Stimulated activated CD4-positive, alpha-beta T cell treated with anti-CD3 and anti-CD28 coated beads, Interleukin-2, amount 100 ng/mL, for 4 hours (primary cell): Measurements from ENCODE around the gene PSENEN.
A peak's percentile ranks its signal among the peaks of the same experiment; 100 is the strongest.
"Not testable (repeated sequence)": the region's sequence is repeated elsewhere in the genome, so short reads cannot be mapped to it uniquely, and the experiment has no call there.

Source experiments
- DNase-seq: peaks from one replicate; pipeline ENCODE4 v3.0.0-alpha.2; 2020; ENCODE audit warnings: low read depth

PSENEN gene

DNA sequence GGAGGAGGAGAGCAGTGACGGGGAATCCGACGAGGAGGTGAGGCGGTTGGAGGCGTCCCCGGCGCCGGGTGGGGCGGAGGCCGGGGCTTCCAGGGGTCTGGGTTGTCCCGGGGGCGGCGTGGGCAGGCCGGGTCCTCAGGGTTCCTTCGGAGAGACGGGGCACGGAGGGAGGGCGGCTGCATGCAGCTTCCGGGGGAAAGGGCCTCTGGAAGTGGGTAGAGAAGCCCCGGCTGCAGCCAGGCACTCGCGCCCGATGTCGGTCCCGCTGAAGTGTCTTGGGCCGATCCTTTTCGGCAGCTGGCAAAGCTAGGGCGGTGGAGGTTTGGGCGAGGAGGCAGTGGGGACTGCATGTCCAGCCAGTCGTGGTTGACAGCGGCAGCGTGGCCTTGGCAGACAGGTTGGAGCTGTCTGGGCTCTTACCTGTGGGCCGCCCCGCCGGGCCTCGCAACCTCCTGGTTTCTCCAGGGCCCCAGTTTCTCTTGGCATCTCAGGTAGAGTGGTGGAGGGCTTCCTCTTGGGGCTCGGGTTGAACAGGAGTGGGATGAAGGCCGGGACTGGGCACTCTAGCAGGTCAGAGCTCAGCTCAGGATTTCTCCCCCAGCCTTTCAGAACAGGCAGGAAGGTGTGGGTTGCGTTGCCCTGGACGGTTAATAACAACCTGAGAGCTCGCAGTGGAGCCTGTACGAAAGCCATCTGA, 27.0 kb upstream of the PSENEN start:
- DNase-seq, result peak; percentile 58

DNA sequence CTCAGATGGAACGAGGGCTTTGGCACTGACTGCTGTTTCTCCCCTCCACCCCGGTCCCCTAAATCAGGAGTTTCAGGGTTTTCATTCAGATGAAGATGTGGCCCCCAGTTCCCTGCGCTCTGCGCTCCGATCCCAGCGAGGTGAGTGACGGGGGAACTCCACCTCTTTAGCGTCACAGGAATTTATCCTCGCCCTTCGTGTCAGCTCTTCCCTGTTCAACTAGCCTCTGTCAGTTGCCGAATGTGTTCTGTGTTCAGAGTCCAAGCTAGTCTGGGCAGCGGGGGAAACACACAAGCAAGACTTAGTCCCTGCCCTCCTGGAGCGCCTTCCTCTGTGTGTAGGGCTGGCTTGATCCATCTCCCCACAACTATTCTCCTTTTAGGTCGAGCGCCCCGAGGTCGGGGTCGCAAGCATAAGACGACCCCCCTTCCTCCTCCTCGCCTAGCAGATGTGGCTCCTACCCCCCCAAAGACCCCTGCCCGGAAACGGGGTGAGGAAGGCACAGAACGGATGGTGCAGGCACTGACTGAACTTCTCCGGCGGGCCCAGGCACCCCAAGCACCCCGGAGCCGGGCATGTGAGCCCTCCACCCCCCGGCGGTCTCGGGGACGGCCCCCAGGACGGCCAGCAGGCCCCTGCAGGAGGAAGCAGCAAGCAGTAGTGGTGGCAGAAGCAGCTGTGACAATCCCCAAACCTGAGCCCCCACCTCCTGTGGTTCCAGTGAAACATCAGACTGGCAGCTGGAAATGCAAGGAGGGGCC, 25.9 kb upstream of the PSENEN start:
- no peak for DNase-seq

DNA sequence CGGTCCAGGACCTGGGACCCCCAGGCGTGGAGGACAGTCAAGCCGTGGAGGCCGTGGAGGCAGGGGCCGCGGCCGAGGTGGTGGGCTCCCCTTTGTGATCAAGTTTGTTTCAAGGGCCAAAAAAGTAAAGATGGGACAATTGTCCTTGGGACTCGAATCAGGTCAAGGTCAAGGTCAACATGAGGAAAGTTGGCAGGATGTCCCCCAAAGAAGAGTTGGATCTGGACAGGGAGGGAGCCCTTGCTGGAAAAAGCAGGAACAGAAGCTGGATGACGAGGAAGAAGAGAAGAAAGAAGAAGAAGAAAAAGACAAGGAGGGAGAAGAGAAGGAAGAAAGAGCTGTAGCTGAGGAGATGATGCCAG, 25.3 kb upstream of the PSENEN start:
- no peak for DNase-seq

DNA sequence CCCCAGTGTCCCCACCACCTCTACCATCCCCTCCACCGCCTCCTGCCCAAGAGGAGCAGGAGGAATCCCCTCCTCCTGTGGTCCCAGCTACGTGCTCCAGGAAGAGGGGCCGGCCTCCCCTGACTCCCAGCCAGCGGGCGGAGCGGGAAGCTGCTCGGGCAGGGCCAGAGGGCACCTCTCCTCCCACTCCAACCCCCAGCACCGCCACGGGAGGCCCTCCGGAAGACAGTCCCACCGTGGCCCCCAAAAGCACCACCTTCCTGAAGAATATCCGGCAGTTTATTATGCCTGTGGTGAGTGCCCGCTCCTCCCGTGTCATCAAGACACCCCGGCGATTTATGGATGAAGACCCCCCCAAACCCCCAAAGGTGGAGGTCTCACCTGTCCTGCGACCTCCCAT, 24.8 kb upstream of the PSENEN start:
- DNase-seq, result no peak

DNA sequence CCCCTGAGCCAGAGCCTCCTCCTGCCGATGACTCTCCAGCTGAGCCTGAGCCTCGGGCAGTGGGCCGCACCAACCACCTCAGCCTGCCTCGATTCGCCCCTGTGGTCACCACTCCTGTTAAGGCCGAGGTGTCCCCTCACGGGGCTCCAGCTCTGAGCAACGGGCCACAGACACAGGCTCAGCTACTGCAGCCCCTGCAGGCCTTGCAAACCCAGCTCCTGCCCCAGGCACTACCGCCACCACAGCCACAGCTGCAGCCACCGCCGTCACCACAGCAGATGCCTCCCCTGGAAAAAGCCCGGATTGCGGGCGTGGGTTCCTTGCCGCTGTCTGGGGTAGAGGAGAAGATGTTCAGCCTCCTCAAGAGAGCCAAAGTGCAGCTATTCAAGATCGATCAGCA, 24.1 kb upstream of the PSENEN start:
- DNase-seq, result no peak

DNA sequence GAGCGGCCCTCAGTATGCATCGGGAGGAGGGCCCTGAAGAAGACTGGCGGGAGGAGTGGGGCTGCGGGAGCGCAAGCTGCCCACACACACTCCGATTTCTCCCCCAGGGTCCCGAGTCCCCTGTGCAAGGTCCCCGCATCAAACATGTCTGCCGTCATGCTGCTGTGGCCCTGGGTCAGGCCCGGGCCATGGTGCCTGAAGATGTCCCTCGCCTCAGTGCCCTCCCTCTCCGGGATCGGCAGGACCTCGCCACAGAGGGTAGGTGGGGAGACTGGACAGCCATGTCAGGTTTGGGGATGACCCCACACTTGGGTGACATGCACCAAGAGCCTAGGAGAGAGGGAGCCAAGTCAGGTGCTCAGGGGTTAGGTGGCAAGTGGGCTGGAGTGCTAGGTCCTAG, 23.0 kb upstream of the PSENEN start:
- no peak for DNase-seq

DNA sequence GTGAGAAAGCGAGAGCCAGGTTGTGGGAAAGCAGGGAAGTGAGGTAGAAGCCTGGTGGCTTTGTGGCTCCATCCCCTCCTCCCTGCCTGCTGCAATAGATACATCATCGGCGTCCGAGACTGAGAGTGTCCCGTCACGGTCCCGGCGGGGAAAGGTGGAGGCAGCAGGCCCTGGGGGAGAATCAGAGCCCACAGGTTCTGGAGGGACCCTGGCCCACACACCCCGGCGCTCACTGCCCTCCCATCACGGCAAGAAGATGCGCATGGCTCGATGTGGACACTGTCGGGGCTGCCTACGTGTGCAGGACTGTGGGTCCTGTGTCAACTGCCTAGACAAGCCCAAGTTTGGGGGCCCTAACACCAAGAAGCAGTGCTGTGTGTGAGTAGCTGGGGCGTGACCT, 22.6 kb upstream of the PSENEN start:
- DNase-seq, result no peak

DNA sequence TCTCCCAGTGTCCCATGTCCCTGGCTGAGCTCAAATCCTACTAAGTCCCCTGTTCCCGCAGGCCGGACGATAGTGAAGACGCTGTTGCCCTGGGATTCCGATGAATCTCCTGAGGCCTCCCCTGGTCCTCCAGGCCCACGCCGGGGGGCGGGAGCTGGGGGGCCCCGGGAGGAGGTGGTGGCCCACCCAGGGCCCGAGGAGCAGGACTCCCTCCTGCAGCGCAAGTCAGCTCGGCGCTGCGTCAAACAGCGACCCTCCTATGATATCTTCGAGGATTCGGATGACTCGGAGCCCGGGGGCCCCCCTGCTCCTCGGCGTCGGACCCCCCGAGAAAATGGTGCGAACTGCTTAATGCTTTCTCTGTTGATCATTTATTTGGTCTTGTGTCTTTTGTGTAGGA, 21.8 kb upstream of the PSENEN start:
- DNase-seq, result no peak

DNA sequence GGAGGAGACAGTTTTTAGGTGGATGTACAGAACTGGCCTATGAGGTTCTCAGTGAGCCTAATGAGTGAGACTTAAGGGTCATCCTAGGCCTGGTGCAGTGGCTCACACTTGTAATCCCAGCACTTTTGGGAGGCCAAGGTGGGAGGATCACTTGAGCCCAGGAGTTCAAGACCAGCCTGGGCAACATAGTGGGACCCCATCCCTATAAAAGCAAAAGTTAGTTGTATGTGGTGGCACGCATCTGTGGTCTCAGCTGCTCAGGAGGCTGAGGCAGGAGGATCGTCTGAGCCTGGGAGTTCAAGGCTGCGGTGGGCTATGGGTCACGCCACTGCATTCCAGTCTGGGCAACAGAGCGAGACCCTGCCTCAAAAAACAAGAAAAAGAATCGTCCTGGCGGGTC, 21.3 kb upstream of the PSENEN start:
- DNase-seq, result not testable (repeated sequence)

DNA sequence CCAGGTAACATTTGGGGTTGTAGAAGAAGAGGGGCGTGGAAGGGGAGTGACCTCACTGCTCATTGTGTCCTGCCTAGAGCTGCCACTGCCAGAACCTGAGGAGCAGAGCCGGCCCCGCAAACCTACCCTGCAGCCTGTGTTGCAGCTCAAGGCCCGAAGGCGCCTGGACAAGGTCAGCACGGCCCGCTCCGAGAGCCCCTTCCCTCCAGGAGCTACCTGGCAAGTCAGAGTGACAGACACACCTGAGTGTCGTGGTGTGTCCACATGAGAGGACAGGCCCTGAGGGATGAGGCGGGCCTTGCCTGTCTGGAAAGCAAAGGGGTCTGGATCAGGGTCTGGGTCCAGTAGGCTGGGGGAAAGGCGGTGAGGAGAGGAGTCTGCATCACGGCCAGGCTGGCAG, 20.9 kb upstream of the PSENEN start:
- DNase-seq, result no peak

DNA sequence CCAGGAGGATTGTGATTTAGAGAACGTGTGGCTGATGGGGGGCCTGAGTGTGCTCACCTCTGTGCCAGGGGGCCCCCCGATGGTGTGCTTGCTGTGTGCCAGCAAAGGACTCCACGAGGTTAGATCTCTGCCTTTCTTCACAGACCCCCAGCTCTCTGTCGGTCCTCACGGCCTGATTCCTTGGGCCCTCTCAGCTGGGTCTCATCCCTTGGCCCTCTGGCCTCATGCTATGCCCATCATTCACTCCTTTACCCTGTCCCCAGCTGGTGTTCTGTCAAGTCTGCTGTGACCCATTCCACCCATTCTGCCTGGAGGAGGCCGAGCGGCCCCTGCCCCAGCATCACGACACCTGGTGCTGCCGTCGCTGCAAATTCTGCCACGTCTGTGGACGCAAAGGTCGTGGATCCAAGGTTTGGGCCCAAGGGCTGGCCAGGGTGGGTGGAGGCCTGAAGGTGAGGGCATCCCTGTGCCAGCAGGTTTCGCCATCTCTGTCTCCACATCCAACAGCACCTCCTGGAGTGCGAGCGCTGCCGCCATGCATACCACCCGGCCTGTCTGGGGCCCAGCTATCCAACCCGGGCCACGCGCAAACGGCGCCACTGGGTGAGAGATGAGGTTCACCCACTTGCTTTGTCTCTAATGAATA, 20.1 kb upstream of the PSENEN start:
- DNase-seq, result no peak

DNA sequence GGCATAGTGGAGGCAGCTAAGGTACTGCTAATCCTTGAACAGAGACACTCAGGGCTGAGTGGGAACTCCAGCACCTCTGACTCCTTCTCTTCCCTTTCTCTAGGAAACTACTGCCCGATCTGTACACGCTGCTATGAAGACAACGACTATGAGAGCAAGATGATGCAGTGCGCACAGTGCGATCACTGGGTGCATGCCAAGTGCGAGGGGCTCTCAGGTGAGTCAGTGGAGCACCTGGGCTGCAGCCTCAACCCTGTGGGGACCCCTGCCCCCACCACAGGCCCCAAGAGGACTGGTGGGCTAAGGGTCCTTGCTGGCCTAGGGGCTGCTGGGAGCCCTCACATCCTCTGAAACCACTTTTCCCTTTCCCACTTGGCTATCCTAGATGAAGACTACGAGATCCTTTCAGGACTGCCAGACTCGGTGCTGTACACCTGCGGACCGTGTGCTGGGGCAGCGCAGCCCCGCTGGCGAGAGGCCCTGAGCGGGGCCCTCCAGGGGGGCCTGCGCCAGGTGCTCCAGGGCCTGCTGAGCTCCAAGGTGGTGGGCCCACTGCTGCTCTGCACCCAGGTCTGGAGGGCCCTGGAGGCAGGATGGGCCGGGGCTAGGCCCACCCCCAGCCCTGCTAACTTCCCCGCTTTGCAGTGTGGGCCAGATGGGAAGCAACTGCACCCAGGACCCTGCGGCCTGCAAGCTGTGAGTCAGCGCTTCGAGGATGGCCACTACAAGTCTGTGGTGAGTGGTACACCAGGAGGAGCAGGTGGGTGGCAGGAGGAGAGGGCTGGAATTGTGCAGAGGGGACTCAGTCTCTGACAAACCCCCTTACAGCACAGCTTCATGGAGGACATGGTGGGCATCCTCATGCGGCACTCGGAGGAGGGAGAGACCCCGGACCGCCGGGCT, 18.1 kb upstream of the PSENEN start:
- no peak for DNase-seq

DNA sequence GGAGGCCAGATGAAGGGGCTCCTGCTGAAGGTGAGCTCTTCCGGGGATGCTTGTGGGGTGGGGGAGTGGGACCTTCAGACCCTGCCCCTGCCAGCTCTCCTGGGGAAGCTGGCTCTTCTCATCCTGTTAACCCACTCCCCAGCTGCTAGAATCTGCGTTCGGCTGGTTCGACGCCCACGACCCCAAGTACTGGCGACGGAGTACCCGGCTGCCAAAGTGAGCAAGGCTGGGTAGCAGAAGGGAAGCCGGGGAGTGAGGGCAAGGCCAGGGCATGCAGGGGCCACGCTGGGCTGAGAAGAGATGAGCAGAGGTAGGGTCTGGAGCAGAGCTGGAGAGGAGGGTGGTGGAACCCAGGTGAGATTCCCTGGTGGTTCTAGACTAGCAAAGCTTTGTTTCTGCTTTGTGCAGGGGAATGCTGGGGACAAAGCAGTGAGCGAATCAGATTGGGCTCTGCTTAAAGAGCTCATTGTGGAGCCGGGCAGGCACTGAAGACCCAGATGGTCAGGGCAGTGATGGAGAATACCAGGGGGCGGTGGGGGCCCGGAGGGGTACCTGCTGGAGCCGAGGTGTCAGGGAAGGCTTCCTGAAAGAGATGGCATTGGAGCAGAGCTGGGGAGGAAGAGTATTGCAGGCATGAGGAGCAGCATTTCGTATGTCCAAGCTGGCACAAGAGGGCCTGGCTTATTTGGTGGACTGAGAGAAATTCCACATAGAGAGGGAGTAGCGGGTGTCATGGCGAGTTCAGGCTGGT, 17.3 kb upstream of the PSENEN start:
- DNase-seq, result no peak

DNA sequence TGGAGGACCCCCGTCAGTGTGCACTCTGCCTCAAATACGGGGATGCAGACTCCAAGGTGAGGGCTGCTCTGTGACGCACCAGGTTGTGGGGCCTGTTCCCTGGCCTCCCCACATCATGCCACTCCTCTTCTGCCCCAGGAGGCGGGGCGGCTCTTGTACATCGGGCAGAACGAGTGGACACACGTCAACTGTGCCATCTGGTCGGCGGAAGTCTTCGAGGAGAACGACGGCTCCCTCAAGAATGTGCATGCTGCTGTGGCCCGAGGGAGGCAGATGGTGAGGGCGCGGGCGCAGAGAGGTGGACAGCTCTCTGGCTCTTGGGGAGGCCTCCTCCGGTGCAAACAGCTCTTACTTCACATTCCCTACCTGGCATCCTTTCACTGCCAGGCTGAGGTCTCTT, 16.4 kb upstream of the PSENEN start:
- no peak for DNase-seq

DNA sequence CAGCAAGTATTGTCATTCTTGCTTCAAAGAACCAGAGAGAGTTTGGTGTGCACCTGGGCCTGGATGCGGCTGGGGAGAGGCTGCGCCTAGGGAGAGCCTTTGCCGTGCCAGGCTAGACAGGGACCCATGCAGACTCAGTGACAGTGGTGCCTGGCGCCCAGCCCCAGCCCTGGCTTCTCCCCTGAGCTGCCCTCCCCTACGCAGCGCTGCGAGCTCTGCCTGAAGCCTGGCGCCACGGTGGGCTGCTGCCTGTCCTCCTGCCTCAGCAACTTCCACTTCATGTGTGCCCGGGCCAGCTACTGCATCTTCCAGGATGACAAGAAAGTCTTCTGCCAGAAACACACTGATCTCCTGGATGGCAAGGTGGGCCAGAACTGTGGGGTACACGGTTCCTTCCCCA, 15.7 kb upstream of the PSENEN start:
- DNase-seq, result no peak

DNA sequence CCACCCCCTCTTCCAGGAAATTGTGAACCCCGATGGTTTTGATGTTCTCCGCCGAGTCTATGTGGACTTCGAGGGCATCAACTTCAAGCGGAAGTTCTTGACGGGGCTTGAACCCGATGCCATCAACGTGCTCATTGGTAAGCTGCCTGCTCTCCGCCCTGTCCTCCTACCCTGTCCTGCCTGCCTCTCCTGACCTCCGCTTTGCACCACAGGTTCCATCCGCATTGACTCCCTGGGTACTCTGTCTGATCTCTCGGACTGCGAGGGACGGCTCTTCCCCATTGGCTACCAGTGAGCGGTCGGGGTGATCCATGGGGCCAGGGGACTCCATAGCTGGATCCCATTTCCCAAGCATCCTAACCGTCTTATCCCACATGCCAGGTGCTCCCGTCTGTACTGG, 15.1 kb upstream of the PSENEN start:
- DNase-seq, result no peak

DNA sequence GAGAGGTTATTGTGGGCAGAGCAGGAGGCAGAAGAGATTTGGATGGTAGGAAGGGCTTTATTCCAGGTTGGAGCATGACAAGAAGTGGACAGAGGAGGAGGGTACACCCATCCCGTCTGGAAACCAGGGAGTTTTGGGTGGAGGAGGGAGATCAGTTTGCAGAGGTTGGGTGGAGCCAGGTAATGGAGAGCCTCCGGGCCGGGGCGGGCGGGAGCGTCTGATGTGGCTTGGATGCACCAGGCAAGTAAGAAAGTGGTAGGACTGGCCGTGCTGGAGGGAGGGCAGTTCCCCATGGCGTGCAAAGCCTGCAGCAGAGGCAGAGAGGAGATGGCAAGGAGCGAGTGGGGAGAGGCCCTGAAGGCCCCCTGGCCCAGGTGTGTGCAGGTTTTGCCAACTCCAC, 14.1 kb upstream of the PSENEN start:
- DNase-seq, result no peak

DNA sequence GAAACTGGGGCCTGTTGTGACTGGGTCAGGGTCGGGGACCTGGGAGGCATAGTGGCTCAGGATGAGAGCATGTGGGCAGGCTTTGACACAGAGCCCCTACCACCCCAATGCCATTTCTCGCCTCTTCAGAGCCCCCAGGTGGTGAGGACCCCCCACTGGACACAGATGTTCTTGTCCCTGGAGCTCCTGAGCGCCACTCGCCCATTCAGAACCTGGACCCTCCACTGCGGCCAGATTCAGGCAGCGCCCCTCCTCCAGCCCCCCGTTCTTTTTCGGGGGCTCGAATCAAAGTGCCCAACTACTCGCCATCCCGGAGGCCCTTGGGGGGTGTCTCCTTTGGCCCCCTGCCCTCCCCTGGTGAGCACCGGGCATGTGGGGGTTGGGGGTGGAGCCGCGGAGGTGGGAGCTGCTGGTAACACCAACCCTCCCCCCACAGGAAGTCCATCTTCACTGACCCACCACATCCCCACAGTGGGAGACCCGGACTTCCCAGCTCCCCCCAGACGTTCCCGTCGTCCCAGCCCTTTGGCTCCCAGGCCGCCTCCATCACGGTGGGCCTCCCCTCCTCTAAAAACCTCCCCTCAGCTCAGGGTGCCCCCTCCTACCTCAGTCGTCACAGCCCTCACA, 13.6 kb upstream of the PSENEN start:
- DNase-seq, result no peak

DNA sequence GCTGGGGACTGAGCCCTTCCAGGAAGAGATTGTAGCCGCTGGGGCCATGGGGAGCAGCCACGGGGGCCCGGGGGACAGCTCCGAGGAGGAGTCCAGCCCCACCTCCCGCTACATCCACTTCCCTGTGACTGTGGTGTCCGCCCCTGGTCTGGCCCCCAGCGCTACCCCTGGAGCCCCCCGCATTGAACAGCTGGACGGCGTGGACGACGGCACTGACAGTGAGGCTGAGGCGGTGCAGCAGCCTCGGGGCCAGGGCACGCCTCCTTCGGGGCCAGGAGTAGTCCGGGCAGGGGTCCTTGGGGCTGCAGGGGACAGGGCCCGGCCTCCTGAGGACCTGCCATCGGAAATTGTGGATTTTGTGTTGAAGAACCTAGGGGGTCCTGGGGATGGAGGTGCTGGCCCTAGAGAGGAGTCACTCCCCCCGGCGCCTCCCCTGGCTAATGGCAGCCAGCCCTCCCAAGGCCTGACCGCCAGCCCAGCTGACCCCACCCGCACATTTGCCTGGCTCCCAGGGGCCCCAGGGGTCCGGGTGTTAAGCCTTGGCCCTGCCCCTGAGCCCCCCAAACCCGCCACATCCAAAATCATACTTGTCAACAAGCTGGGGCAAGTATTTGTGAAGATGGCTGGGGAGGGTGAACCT, 12.8 kb upstream of the PSENEN start:
- DNase-seq, result no peak

DNA sequence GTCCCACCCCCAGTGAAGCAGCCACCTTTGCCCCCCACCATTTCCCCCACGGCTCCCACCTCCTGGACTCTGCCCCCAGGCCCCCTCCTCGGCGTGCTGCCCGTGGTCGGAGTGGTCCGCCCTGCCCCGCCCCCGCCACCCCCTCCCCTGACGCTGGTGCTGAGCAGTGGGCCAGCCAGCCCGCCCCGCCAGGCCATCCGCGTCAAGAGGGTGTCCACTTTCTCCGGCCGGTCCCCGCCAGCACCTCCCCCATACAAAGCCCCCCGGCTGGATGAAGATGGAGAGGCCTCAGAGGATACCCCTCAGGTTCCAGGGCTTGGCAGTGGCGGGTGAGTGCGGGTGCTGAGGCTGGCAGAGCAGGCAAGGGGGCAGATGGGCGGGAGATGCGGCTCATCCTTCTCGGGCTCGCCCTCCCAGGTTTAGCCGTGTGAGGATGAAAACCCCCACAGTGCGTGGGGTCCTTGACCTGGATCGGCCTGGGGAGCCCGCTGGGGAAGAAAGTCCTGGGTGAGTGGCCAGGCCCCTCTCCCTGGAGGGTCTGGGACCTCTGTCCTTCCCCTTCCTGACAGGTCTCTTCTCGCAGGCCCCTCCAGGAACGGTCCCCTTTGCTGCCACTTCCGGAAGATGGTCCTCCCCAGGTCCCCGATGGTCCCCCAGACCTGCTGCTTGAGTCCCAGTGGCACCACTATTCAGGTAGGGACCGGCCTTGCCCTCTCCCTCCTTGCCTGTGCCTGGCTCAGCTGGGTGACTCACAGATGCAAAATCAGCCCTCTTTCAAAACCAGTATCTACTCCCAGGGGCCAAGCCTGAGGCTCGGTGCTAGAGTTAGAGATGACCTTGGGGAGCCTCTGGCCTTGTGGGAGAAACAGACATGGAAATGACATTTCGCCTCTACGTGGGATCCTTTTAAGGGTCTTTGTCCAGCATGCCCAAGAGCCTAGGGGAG, 12.0 kb upstream of the PSENEN start:
- no peak for DNase-seq
